Measurements from ENCODE around the gene ASB4. TPM values are rescaled to one million over a fixed set of nuclear protein-coding genes. Genes with fewer than 3 reads are reported as not detected.

ASB4 gene
- total and polyA plus RNA-seq, 2 experiments from 2014 or later, result not detected

- TF ChIP-seq EZH2phosphoT487 (IDR thresholded peaks at IDR 0.05; ENCODE audit: unreplicated experiment), result no peak
- TF ChIP-seq CREB1 (CRISPR knock-in tag; IDR thresholded peaks at IDR 0.05; ENCODE audit: low read depth), result no peak
- no peak for TF ChIP-seq REST (IDR thresholded peaks at IDR 0.05; ENCODE audit: unreplicated experiment)
- TF ChIP-seq ZNF114 (CRISPR knock-in tag; IDR thresholded peaks at IDR 0.05), result no peak
- TF ChIP-seq ZNF331 (CRISPR knock-in tag; IDR thresholded peaks at IDR 0.05; ENCODE audit: low read depth), result no peak
- TF ChIP-seq NANOG (IDR thresholded peaks at IDR 0.05; ENCODE audit: borderline replicate concordance), result no peak
- TF ChIP-seq CTCF (conservative IDR thresholded peaks at IDR 0.05; ENCODE audit: low read depth in 2 of 2), result no peak
- no peak for TF ChIP-seq JUNB (IDR thresholded peaks at IDR 0.05; ENCODE audit: unreplicated experiment)
- no peak for TF ChIP-seq STAT1 (IDR thresholded peaks at IDR 0.05; ENCODE audit: unreplicated experiment)
- no peak for TF ChIP-seq ETS1 (IDR thresholded peaks at IDR 0.05)
- no peak for TF ChIP-seq EZH2 (IDR thresholded peaks at IDR 0.05; ENCODE audit: low read depth, unreplicated experiment)
- no peak for TF ChIP-seq POLR2AphosphoS5 (IDR thresholded peaks at IDR 0.05; ENCODE audit: low read depth)
- no peak for TF ChIP-seq ZNF462 (CRISPR knock-in tag; IDR thresholded peaks at IDR 0.05)
- no peaks in the 10 kb centered on the region; the same call in 2 of the 3 replicates for H3K4me1 Mint-ChIP-seq
- ATAC-seq, result no peak
Observed at GRCh38 chr7:95543312-95543711, 57.6 kb downstream of the ASB4 start.

More at GRCh38 chr7:95543312-95543711, 57.6 kb downstream of the ASB4 start:
- Histone ChIP-seq H2AFZ (no peak overlapping the region), H3K4me3 (no peak overlapping the region), H3K27ac (ENCODE audit: low read depth) (no peak overlapping the region), H3K36me3 (ENCODE audit: insufficient read depth) (no peaks in the 10 kb centered on the region), H3K4me2 (no peak overlapping the region), H3K4me1 (ENCODE audit: insufficient read depth) (no peaks in the 10 kb centered on the region), H3F3A (replicated peaks; ENCODE audit: low read depth) (no peaks in the 10 kb centered on the region), H3K79me2 (replicated peaks; ENCODE audit: insufficient read depth) (no peaks in the 10 kb centered on the region), H4K20me1 (replicated peaks; ENCODE audit: insufficient read depth) (no peaks in the 10 kb centered on the region), H3K9me2 (ENCODE audit: insufficient read depth) (no peaks in the 10 kb centered on the region), H3K27me3 (ENCODE audit: insufficient read depth) (no peaks in the 10 kb centered on the region)
- no peaks in the 10 kb centered on the region for H3K27me3 Mint-ChIP-seq (ENCODE audit: insufficient read depth, low read depth, poor library complexity)
- no peaks in the 10 kb centered on the region for H3K36me3 Mint-ChIP-seq (ENCODE audit: low read depth)
- H3K27ac Mint-ChIP-seq, result no peak overlapping the region
- DNase-seq (ENCODE audit: low spot score), result no peak
- H3K9me3 Mint-ChIP-seq, result no peaks in the 10 kb centered on the region
- no peak overlapping the region for H3K4me3 Mint-ChIP-seq

Data from GM23338 (cell line).